Activated CD4-positive, alpha-beta memory T cell treated with anti-CD3 and anti-CD28 coated beads for 36 hours (primary cell): ENCODE data around the gene AACS. TPM values are rescaled to one million over a fixed set of nuclear protein-coding genes. Genes with fewer than 3 reads are reported as not detected.
A peak's percentile ranks its signal among the peaks of the same experiment; 100 is the strongest.

Experiments
- CTCF ChIA-PET: fragments of 350-600 bp; sonication (Branson Sonifier 250); formaldehyde crosslinking; loops from one replicate; lab custom pipeline; 2021; ENCODE audit warnings: antibody characterized with exemption, inconsistent platforms; lab: Charles Lee
- POLR2A ChIA-PET: fragments of 350-600 bp; sonication (Branson Sonifier 250); formaldehyde crosslinking; loops from one replicate; lab custom pipeline; 2021; ENCODE audit warnings: antibody characterized with exemption; lab: Charles Lee
- DNase-seq: peaks from one replicate; pipeline ENCODE4 v3.0.0-alpha.2; 2020
- H3K27ac Mint-ChIP-seq: one replicate; pipeline ENCODE4 v1.8.0; 2021; ENCODE audit warnings: mixed read lengths
- H3K27me3 Mint-ChIP-seq: one replicate; pipeline ENCODE4 v1.8.0; 2021; ENCODE audit warnings: mixed read lengths
- H3K36me3 Mint-ChIP-seq: one replicate; pipeline ENCODE4 v1.8.0; 2021; ENCODE audit warnings: mixed read lengths
- H3K4me1 Mint-ChIP-seq: one replicate; pipeline ENCODE4 v1.8.0; 2021; ENCODE audit warnings: low read depth, mixed read lengths
- H3K4me3 Mint-ChIP-seq: one replicate; pipeline ENCODE4 v1.8.0; 2021; ENCODE audit warnings: mild to moderate bottlenecking, mixed read lengths
- H3K9me3 Mint-ChIP-seq: one replicate; pipeline ENCODE4 v1.8.0; 2021; ENCODE audit warnings: mixed read lengths
- intact Hi-C: fragments of 100-400 bp; cut with micrococcal nuclease; formaldehyde crosslinking; loops from one replicate; pipeline ENCODE4 v1.15.1; 2023
- total RNA-seq, 2 experiments: library from RNA; stranded (reverse); gene quantifications; one replicate each; pipeline ENCODE4 v1.2.3, GENCODE V29; 2021

The AACS gene
- total RNA-seq, 2 experiments from 2014 or later: 17.3 to 17.6 TPM

DNA sequence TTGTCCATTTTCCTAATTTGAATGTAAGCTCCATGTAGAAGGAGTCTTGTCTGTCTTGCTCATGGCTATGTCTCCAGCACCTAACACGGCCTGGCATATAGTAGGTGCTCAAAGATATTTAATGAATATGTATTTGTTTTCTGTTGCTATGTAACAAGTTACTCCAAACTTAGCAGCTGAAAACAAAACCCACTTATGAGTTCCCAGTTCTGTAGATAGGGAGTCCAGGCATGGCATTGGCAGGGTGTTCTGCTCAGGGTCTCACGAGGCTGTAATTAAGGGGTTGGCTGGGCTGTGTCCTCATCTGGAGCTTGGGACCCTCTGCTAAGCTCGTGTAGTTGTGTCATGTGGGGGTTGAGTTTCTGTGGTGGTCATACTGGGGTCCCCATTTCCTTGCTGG is 106.0 kb downstream of the AACS start:
- POLR2A ChIA-PET: no interaction called here
- CTCF ChIA-PET: interaction anchor here (2.3 kb wide), 1 partner anchor 12 kb away, joined by 8 read pairs; no protein-coding TSS in a partner anchor

DNA sequence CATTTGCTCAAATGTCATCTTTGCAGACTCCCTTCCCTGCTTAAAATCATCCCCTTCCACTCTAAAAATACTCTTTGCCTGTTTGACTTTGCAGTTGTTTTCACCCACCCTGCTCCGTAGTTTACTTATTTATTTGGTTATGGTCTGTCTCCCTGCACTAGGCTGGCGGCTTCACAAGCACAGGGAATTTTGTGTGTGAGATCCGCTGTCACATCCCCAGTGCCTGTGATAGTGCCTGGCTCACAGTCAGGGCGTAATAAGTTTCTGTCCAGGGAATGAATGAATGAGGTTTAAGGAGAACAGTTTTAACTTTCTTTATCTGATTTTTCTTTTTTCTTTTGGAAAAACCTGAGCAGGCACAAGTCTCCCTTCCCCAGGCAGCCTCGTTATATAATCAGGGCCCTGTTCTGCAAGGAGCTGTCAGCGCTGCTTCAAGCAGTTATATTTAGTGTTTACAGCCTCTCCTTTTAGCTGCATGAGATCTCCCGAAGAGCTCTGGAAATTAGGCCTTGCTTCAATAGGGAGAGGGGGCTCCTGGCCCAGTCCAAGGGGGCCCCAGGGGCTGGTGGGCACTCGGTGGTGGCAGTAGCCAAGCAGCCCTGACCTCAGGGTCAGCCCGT is 107.1 kb downstream of the AACS start:
- Mint-ChIP-seq H3K4me1 (no peaks in the 10 kb centered on the region), H3K27me3 (peaks cover 6% of the 10 kb centered on the region), H3K27ac (no peak overlapping the region), H3K4me3 (no peak overlapping the region), H3K9me3 (no peaks in the 10 kb centered on the region), H3K36me3 (no peaks in the 10 kb centered on the region)
- CTCF ChIA-PET: no interaction called here
- intact Hi-C loops: no loop called here
- DNase-seq: no peak
- POLR2A ChIA-PET: no interaction called here

More for the DNA sequence above, 106.0 kb downstream of the AACS start:
- Mint-ChIP-seq H3K36me3 (no peaks in the 10 kb centered on the region), H3K4me3 (no peak overlapping the region), H3K4me1 (no peaks in the 10 kb centered on the region), H3K9me3 (no peaks in the 10 kb centered on the region), H3K27ac (no peak overlapping the region), H3K27me3 (peaks cover 3% of the 10 kb centered on the region)
- intact Hi-C loops: no loop called here
- no peak for DNase-seq

DNA sequence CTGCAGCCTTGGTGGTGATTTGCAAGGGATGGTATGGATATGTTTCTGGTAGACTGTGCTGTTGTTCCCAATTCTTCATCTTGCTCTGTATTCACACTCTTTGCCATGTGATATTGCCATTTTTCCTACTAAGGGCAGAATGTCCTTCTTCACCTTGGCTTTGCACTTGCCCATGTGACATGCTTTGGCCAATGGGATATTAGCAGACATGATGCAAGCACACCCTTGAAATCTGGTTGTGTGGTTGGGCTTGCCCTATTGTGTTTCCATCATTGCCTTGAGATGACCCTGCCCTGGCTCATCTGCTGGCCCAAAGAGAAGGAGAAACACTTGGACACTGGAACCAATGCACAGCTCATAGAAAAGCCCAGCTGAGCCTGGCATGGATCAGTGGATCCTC is 110.3 kb downstream of the AACS start:
- ChIA-PET CTCF (no interaction called here), POLR2A (no interaction called here)
- intact Hi-C loops: no loop called here
- Mint-ChIP-seq H3K9me3 (no peaks in the 10 kb centered on the region), H3K27me3 (peaks cover 15% of the 10 kb centered on the region), H3K4me3 (no peak overlapping the region), H3K36me3 (no peaks in the 10 kb centered on the region), H3K4me1 (no peaks in the 10 kb centered on the region), H3K27ac (no peak overlapping the region)
- no peak for DNase-seq

DNA sequence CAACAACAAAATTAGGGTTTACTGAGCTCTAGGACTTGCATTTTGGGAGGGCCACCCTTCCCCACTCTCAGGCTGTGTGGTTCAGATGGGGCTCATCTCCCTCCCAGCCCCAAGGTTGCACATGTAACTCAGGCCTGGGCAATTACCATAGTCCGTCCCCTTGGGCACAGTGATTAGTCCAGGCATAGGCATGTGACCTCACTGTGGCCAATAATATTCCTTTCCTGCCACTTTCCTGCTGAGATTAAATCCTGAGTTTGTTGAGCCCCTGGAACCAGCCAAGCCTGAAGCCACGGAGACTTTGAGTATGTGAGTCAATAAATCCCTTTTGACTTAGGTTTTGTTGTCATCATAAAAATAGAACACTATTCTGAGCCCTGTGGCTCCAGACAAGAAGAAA is 113.0 kb downstream of the AACS start:
- Mint-ChIP-seq H3K4me1 (no peaks in the 10 kb centered on the region), H3K4me3 (no peak overlapping the region), H3K27me3 (peaks cover 30% of the 10 kb centered on the region), H3K27ac (no peak overlapping the region), H3K9me3 (no peaks in the 10 kb centered on the region), H3K36me3 (no peaks in the 10 kb centered on the region)
- intact Hi-C loops: no loop called here
- no peak for DNase-seq
- CTCF ChIA-PET: no interaction called here
- POLR2A ChIA-PET: no interaction called here

DNA sequence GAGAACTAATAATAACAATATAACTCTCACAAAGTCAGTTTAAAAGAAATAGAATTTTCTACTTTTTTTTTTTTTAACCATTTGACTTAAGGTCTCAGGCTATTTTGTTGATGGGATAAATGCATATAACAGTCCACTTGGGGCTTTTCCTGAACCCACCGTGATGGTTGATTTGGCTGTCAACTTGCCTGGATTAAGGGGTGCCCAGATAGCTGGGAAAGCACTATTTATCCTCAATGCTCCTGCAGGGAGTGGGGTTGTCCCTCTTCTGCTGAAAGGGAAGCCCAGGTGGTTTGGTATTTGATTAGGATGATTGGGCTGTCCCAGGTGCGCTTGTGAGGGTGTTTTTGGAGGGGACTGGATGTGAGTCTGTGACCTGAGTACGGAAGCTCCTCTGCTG is 114.9 kb downstream of the AACS start:
- Mint-ChIP-seq H3K27ac (no peak overlapping the region), H3K9me3 (no peaks in the 10 kb centered on the region), H3K4me1 (no peaks in the 10 kb centered on the region), H3K4me3 (no peak overlapping the region), H3K27me3 (peaks cover 47% of the 10 kb centered on the region), H3K36me3 (no peaks in the 10 kb centered on the region)
- DNase-seq: no peak
- intact Hi-C loops: loop anchor here (10.0 kb wide), 1 partner anchor 1695 kb away; no protein-coding TSS in a partner anchor
- CTCF ChIA-PET: interaction anchor here (1.2 kb wide), 1 partner anchor 223 kb away, joined by 3 read pairs; no protein-coding TSS in a partner anchor
- POLR2A ChIA-PET: no interaction called here

DNA sequence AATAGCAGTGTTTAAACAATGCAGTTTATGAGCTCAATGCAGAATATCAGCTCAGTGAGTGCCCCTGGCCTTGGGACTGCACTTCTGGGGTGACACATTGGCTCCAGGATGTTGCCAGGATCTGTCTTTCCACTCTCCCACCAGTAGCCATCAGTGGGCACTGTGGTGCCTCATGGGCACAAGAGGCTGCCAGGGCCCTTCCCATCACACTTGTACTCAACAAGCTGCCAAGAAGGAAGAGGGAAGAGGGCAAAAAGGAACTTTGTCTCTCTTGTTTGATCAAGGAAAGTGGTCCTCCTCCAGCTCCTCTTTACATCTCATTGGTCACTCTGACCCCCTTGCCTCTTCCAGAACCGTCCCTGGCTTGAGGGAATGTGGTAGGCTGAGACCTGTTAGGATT is 115.9 kb downstream of the AACS start:
- Mint-ChIP-seq H3K27me3 (peaks cover 54% of the 10 kb centered on the region), H3K27ac (no peak overlapping the region), H3K36me3 (no peaks in the 10 kb centered on the region), H3K4me1 (peaks cover 3% of the 10 kb centered on the region), H3K9me3 (no peaks in the 10 kb centered on the region), H3K4me3 (no peak overlapping the region)
- DNase-seq: no peak
- ChIA-PET CTCF (interaction anchor here (1.2 kb wide), 1 partner anchor 222 kb away, joined by 3 read pairs; no protein-coding TSS in a partner anchor), POLR2A (no interaction called here)
- intact Hi-C loops: loop anchor here (10.0 kb wide), 1 partner anchor 1694 kb away; no protein-coding TSS in a partner anchor

DNA sequence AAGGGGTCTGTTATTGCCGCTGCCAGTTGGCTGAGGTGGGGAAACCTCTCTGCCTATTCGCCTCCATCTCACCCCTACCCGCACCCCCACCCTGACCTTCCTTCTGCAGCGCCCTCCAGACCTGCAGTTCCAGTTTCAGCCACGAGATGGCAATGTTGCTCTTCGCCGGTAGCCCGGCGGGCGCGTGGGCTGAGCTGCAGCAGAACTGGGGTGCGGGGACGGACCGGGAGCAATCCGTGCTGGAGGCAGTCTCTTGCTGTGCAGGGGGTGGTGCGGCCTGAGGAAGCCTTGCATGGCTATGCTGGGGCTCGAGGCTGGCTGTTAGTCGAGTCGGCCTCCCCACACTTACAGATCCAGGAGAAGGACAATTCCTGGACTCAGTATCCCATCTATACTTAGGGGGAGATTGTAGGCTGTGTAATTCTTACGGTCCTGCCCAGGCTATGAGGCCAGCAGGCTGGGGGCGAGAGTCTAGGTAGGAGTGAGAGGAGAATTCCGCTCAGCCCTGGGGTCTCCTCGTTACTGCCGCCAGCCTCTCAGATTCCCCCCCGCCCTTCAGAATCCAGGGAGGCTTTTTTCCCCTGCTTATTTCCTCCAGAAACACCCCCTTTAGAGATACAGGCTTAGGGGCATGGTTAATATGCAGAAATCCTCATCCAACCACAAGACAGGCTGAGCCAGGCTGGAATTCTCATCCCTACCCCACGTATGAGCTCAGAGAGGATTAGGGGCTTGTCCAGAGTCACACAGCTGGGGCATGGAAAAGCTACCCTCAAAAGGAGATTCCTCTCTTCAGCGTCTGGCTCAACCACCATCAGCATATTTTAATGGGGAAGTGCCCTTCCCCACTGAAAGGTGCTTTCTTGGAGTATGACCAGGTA is 118.2 kb downstream of the AACS start:
- no peak overlapping the region for H3K27ac Mint-ChIP-seq

DNA sequence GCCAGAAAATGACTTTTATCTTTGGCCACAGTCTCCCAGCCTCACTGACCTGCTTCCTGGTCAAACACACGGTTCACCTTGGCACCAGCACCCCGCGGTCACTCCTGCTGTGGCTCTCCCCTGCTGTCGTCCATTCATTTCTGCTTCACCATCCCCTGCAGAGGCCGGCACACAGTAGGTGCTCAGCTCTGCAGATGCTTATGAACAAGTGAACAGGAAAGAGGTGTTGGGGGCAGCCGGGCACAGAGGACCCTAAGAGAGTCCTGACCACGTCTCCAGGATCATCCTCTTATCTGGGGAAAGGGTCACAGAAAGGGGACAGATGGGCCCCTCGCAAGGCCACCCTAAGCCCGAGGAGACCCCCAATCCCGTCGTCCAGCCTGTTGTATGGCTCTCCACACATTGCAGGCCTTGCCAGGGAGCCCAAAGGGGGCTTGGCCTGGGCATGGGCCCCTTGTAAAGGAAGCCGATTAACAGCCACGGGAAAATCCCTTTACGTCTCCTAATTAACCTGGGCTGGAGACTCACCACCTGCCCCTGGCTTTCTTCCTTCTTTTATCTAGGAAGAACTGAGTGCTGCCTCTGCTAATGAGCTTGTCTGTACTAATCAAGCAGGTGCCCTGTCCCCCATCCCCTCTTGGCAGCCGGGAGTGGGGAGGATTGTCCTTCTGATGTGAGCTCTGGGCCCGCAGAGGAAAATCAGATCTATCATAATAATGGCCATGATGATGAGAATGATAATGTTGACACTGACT is 119.2 kb downstream of the AACS start:
- Mint-ChIP-seq H3K27ac (no peak overlapping the region), H3K36me3 (no peaks in the 10 kb centered on the region), H3K27me3 (peaks cover 56% of the 10 kb centered on the region), H3K4me3 (no peak overlapping the region), H3K4me1 (peaks cover 3% of the 10 kb centered on the region), H3K9me3 (no peaks in the 10 kb centered on the region)
- ChIA-PET CTCF (interaction anchor here (0.7 to 3.1 kb wide), 11 partner anchors 9 to 1689 kb away, joined by 3 to 33 read pairs (median 6); no protein-coding TSS in a partner anchor), POLR2A (no interaction called here)
- intact Hi-C loops: loop anchor here (10.0 kb wide), 1 partner anchor 1690 kb away; no protein-coding TSS in a partner anchor
- DNase-seq: no peak

More for the DNA sequence above, 118.2 kb downstream of the AACS start:
- no peaks in the 10 kb centered on the region for H3K9me3 Mint-ChIP-seq
- ChIA-PET CTCF (interaction anchor here (0.6 to 3.1 kb wide), 22 partner anchors 10 to 1691 kb away, joined by 3 to 33 read pairs (median 4); no protein-coding TSS in a partner anchor), POLR2A (no interaction called here)
- H3K27me3 Mint-ChIP-seq: peaks cover 52% of the 10 kb centered on the region
- DNase-seq: peak; percentile 85
- peaks cover 3% of the 10 kb centered on the region for H3K4me1 Mint-ChIP-seq
- H3K36me3 Mint-ChIP-seq: no peaks in the 10 kb centered on the region
- H3K4me3 Mint-ChIP-seq: no peak overlapping the region
- intact Hi-C loops: loop anchor here (1.0 to 10.0 kb wide), 2 partner anchors 220 to 1691 kb away; no protein-coding TSS in a partner anchor

DNA sequence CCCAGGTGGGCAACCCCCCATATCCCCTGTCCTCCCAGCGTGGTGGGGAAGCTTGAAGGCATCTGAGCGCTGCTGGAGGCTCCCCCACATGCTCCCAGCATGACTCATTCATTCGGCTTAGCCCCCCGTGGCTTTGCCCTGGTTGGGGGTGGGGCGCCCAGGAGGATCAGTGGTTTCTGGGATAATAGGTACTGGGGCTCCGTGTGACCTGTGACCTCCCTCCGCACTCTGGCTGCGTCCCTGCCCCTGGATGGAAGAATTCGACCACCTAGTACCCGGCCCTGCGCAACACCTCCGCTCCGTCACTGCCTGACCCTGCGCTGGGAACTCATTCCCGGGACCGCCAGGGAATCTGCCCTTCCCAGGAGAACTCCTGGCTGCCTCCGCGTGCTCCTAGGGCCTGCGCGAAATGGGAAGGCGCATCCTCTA is 120.1 kb downstream of the AACS start:
- ChIA-PET CTCF (interaction anchor here (0.7 to 1.0 kb wide), 2 partner anchors 14 to 215 kb away, joined by 3 to 4 read pairs; no protein-coding TSS in a partner anchor), POLR2A (no interaction called here)
- Mint-ChIP-seq H3K27ac (no peak overlapping the region), H3K4me3 (no peak overlapping the region), H3K9me3 (no peaks in the 10 kb centered on the region), H3K36me3 (no peaks in the 10 kb centered on the region), H3K27me3 (peaks cover 59% of the 10 kb centered on the region), H3K4me1 (peaks cover 3% of the 10 kb centered on the region)
- DNase-seq: no peak
- intact Hi-C loops: loop anchor here (5.0 to 10.0 kb wide), 2 partner anchors 147 to 1689 kb away; no protein-coding TSS in a partner anchor

DNA sequence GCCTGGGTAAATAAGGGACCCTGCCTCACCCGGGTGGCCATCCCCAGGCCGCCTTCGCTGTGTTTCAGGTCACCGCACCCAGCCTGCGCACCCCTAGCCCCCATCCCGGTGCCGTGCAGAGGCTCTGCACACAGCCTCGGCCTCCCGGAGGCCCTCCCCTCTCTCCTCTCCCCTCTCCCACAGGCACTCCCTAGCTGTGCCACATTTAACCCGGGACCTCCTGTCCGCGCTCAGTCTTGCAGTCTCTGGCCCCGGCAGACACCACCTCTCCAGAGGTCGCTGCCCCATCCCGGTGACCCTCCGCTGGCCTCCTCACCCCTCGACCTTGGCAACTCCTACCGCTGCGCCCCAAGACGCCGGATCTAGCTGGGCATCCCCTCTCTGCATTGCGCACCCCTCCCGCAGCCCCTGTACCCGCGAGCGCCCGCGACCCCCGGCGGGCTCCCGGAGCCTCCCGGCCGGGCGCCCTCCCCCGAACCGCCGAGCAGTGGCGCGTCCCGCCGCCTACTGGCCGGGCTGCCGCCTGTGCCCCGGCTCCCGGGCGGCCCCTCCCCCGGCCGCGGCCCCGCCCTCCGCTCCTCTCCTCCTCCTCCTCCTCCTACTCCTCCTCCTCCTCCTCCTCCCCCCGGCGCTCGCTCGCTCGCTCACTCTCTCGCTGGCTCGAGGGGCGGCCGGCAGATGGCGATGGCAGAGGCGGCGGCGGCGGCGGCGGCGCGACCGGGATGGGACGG is 120.7 kb downstream of the AACS start, which contains the start of gene TMEM132B:
TMEM132B (plus strand) TSS at position 647 of the 731 bp plus-strand sequence.
- Mint-ChIP-seq H3K36me3 (no peaks in the 10 kb centered on the region), H3K4me1 (peaks cover 3% of the 10 kb centered on the region), H3K9me3 (no peaks in the 10 kb centered on the region), H3K27ac (no peak within 1 kb of the TSS), H3K4me3 (no peak within 1 kb of the TSS), H3K27me3 (peaks cover 58% of the 10 kb centered on the region)
- POLR2A ChIA-PET: no interaction called here
- DNase-seq: peak; percentile 61
- CTCF ChIA-PET: interaction anchor here (1.0 kb wide), 1 partner anchor 214 kb away, joined by 3 read pairs; no protein-coding TSS in a partner anchor
- intact Hi-C loops: loop anchor here (5.0 to 10.0 kb wide), 2 partner anchors 146 to 1689 kb away; no protein-coding TSS in a partner anchor
